Measurements from ENCODE around the gene C17orf78. TPM values are rescaled to one million over a fixed set of nuclear protein-coding genes. Genes with fewer than 3 reads are reported as not detected.
"Not testable (repeated sequence)": the region's sequence is repeated elsewhere in the genome, so short reads cannot be mapped to it uniquely, and the experiment has no call there.

The C17orf78 gene
- total and polyA plus RNA-seq, 7 donors, result 0.06 TPM; not detected in 6

DNA sequence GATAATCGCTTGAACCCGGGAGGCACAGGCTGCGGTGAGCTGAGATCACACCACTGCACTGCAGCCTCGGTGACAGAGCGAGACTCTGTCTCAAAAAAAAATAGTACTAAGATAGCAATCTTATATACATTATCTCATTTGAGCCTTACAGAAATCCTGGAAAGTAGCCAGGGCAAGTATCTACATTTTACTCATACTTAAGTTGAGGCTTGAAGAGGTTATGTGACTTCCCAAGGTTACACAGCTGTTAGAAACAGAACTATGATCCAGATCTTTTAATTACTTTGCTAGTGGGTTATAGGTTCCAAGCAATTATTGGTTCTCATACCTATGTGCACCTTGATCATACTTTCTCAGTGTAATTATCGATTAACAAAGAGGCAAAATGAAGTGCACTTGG is 15.4 kb downstream of the C17orf78 start:
- DNase-seq (no peak), ATAC-seq (no peak)
- Histone ChIP-seq H3K9me3 (no peaks in the 10 kb centered on the region), H3K36me3 (ENCODE audit: insufficient read depth in 1 of 2, low read depth in 1 of 2) (no peaks in the 10 kb centered on the region), H3K27me3 (ENCODE audit: insufficient read depth in 3 of 3, low read length in 2 of 3) (no peaks in the 10 kb centered on the region), H3K27ac (no peak overlapping the region), H3K4me1 (peaks cover 7% of the 10 kb centered on the region), H3K4me3 (no peak overlapping the region)
- 95 to 97% (median 96%) methylated on average over 6 of the region's 6 CpGs for WGBS, 3 donors
- TF ChIP-seq, protein P1, sequence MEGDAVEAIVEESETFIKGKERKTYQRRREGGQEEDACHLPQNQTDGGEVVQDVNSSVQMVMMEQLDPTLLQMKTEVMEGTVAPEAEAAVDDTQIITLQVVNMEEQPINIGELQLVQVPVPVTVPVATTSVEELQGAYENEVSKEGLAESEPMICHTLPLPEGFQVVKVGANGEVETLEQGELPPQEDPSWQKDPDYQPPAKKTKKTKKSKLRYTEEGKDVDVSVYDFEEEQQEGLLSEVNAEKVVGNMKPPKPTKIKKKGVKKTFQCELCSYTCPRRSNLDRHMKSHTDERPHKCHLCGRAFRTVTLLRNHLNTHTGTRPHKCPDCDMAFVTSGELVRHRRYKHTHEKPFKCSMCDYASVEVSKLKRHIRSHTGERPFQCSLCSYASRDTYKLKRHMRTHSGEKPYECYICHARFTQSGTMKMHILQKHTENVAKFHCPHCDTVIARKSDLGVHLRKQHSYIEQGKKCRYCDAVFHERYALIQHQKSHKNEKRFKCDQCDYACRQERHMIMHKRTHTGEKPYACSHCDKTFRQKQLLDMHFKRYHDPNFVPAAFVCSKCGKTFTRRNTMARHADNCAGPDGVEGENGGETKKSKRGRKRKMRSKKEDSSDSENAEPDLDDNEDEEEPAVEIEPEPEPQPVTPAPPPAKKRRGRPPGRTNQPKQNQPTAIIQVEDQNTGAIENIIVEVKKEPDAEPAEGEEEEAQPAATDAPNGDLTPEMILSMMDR (IDR thresholded peaks at IDR 0.05), result no peak
- intact Hi-C loops (cut with DNase I), result no loop called here

DNA sequence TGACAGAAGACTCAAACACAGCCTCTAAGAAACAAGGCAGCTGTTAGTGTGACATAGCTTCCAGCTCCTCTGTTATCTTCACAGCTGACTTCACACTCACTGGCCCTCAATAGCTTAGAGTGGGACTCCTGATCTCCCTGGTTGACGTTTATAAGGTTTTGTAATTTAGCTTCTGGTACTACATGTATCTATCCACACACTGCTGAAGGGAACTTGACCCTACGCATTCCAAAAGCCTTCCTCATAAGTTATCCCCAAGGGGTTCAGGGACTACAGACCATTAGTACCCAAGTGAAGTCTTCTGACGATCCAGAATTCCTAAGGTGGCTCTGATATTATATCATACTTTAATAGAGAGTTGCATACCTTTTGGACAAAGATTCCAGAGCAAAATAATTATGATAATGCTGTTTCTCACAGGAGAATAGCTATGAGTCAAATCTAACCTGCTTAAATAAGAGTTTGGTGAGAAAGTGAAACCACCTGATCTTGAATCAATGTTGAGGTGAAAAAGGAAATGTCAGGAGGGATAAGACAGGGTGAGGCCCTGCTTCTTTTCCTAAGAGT is 16.3 kb downstream of the C17orf78 start:
- H3K27me3 ChIP-seq (ENCODE audit: insufficient read depth in 3 of 3, low read length in 2 of 3), result no peaks in the 10 kb centered on the region
- ATAC-seq (peak; percentile 66 to 96 (median 92)), DNase-seq (no peak)
- H3K27ac ChIP-seq, result no peak overlapping the region
- H3K4me3 ChIP-seq, result no peak overlapping the region
- no peaks in the 10 kb centered on the region for H3K36me3 ChIP-seq (ENCODE audit: insufficient read depth in 1 of 2, low read depth in 1 of 2)
- TF ChIP-seq, protein P1 (IDR thresholded peaks at IDR 0.05), result no peak
- WGBS, 3 donors, result 47 to 58% (median 49%) methylated on average over 3 of the region's 3 CpGs
- H3K9me3 ChIP-seq, result no peaks in the 10 kb centered on the region
- intact Hi-C loops (cut with DNase I), result no loop called here
- peaks cover 7% of the 10 kb centered on the region for H3K4me1 ChIP-seq

DNA sequence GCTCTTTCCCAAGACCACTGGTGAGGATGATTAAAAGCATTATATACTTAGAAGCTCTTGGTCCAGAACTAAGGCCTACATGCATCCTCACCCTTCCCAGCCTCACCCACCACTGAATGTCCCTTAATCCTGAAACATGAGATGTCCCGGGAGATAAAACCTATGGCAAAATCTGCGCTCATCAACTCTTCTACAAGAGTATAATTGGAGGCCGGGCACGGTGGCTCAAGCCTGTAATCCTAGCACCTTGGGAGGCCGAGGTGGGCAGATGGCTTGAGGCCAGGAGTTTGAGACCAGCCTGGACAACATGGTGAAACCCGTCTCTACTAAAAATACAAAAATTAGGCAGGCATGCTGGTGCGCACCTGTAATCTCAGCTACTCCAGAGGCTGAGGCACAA is 17.6 kb downstream of the C17orf78 start:
- TF ChIP-seq, protein P1 (IDR thresholded peaks at IDR 0.05), result no peak
- no peak overlapping the region for H3K27ac ChIP-seq
- no peak for ATAC-seq
- H3K27me3 ChIP-seq (ENCODE audit: insufficient read depth in 3 of 3, low read length in 2 of 3), result no peaks in the 10 kb centered on the region
- H3K4me3 ChIP-seq, result no peak overlapping the region
- DNase-seq, result no peak
- H3K36me3 ChIP-seq (ENCODE audit: insufficient read depth in 1 of 2, low read depth in 1 of 2), result no peaks in the 10 kb centered on the region
- peaks cover 13% of the 10 kb centered on the region for H3K4me1 ChIP-seq
- intact Hi-C loops (cut with DNase I), result no loop called here
- WGBS, 3 donors, result 94 to 99% (median 96%) methylated on average over 7 of the region's 7 CpGs
- H3K9me3 ChIP-seq, result no peaks in the 10 kb centered on the region

DNA sequence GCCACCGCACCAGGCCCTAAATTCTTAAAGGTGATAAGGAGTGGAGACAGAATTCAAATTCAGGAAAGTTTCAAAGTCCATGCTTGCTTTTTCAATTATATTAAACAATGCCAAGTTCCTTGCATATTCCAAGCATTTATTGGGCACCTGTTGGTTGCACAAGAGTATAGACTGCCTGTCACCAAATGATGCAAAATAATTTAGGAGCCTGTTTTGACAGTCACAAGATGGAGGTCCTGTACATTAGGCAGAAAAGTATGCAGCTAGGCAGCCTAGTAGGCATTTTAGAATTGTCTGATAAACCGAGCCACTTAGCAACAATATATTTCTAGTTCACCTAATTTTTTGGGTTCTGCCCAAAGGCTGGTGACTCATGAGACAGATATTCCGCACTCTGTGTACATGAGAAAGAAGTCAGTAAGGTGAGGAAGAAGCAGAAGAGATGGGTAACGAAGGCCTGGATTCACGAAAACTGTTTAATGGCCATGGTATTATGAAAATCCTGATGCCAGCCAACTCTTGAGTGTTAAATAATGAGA is 23.5 kb downstream of the C17orf78 start:
- ATAC-seq, result no peak
- 94 to 96% (median 96%) methylated on average over 5 of the region's 5 CpGs for WGBS, 3 donors
- peaks cover 0 to 3% of the 10 kb centered on the region in 2 donors for H3K36me3 ChIP-seq (ENCODE audit: insufficient read depth in 1 of 2, low read depth in 1 of 2)
- no peak overlapping the region for H3K4me3 ChIP-seq
- H3K9me3 ChIP-seq, result no peaks in the 10 kb centered on the region
- TF ChIP-seq, protein P1 (IDR thresholded peaks at IDR 0.05), result no peak
- intact Hi-C loops (cut with DNase I), result no loop called here
- no peak for DNase-seq
- no peak overlapping the region for H3K27ac ChIP-seq
- peaks cover 6% of the 10 kb centered on the region for H3K4me1 ChIP-seq
- no peaks in the 10 kb centered on the region for H3K27me3 ChIP-seq (ENCODE audit: insufficient read depth in 3 of 3, low read length in 2 of 3)

DNA sequence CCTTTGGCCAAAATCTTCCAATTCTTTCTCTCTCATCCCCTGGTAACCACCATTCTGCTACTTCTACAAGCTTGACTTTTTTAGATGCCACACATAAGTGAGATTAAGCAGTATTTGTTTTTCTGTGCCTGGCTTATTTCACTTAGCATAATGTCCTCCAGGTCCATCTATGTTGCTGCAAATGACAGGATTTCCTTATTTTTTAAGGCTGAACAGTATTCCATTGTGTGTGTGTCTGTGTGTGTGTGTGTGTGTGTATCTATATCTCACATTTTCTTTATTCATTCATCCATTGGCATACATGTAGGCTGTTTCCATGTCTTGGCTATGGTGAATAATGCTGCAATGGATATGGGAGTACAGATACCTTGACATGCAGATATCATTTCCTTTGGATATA is 24.7 kb downstream of the C17orf78 start:
- no peaks in the 10 kb centered on the region for H3K27me3 ChIP-seq (ENCODE audit: insufficient read depth in 3 of 3, low read length in 2 of 3)
- peaks cover 0 to 3% of the 10 kb centered on the region in 2 donors for H3K36me3 ChIP-seq (ENCODE audit: insufficient read depth in 1 of 2, low read depth in 1 of 2)
- H3K4me3 ChIP-seq, result no peak overlapping the region
- TF ChIP-seq, protein P1 (IDR thresholded peaks at IDR 0.05), result no peak
- H3K9me3 ChIP-seq, result no peaks in the 10 kb centered on the region
- ATAC-seq, result no peak
- DNase-seq, result no peak
- H3K4me1 ChIP-seq, result peaks cover 15% of the 10 kb centered on the region
- H3K27ac ChIP-seq, result no peak overlapping the region
- intact Hi-C loops (cut with DNase I), result no loop called here

DNA sequence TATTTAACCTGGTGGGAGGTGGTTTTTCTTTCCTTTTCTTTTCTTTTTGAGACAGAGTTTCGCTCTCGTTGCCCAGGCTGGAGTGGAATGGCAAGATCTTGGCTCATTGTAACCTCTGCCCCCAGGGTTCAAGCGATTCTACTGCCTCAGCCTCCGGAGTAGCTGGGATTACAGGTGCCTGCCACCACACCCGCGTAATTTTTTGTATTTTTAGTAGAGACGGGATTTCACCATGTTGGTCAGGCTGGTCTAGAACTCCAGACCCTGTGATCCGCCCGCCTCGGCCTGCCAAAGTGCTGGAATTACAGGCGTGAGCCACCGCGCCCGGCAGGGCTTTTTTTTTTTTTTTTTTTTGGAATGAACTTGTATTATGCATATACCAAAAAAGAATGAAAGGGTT is 29.7 kb downstream of the C17orf78 start:
- not testable (repeated sequence) for DNase-seq; H3K27me3 ChIP-seq (ENCODE audit: insufficient read depth in 3 of 3, low read length in 2 of 3); ATAC-seq; H3K9me3 ChIP-seq; H3K36me3 ChIP-seq (ENCODE audit: insufficient read depth in 1 of 2, low read depth in 1 of 2)
- intact Hi-C loops (cut with DNase I), result loop anchor here (5.0 kb wide), 3 partner anchors 33 to 82 kb away; partner anchors contain the start of gene DUSP14 (in 1 of the 2)
- Histone ChIP-seq H3K4me1 (peaks cover 19% of the 10 kb centered on the region), H3K4me3 (peak overlapping the region; percentile 76), H3K27ac (peak overlapping the region; percentile 94)
- WGBS, 3 donors, result 57 to 64% (median 59%) methylated on average over 14 of the region's 14 CpGs
